Head of caudate nucleus (tissue), 42 donors: ENCODE results near the gene RBM12.
"Not testable (repeated sequence)": the region's sequence is repeated elsewhere in the genome, so short reads cannot be mapped to it uniquely, and the experiment has no call there.

ENCODE experiments used
- DNase-seq, 42 donors: peaks; one replicate each; pipeline versions ENCODE4 v3.0.0 to v3.0.0-alpha.2; 2020 to 2021; ENCODE audit warnings: mixed read lengths in 7 of 42
- intact Hi-C: fragments of 100-400 bp; cut with DNase I; formaldehyde crosslinking; loops from one replicate; pipeline ENCODE4 v1.15.0; 2022

Gene RBM12

DNA sequence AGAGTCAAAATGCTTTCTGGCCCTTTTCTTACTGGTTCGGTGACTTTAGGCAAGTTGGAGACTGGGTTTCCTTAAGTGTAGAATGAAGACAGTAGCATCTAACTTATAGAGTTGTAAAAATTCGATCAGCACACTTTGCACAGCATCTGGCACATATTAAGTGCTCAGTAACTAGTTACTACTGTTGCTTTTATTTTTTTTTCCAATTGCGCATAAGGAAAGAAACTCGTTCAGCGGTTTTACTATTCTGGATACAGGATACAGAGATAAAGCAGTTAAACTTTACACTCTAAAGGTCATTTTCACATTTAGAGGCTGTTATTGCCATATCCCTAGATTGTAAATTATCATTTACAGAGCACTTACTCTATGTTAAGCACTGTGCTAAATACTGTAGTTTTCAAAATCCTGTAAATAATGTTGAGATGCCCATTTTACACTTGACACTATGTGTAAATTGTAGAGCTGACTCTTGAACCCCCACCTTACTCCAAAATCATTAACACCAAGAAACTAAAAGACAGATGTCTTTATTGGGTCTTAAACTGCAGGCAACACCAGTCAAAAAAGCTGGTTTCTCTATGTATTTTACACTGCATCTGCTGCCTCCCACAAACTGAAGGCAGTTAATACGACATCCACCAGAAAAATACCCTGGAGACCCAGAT lies 35.4 kb upstream of the RBM12 start:
- DNase-seq: no peak
- intact Hi-C loops: no loop called here

GRCh38 chr20:35699127-35699956 lies 34.6 kb upstream of the RBM12 start, which contains the start of the genes NFS1 and ROMO1:
Gene NFS1, minus strand, starts transcription at chr20:35699352. Its CDS starts 64 bp downstream, at chr20:35699288.
Gene ROMO1, plus strand, starts transcription at chr20:35699405. Its CDS starts 228 bp downstream, at chr20:35699633.
- intact Hi-C loops: no loop called here

DNA sequence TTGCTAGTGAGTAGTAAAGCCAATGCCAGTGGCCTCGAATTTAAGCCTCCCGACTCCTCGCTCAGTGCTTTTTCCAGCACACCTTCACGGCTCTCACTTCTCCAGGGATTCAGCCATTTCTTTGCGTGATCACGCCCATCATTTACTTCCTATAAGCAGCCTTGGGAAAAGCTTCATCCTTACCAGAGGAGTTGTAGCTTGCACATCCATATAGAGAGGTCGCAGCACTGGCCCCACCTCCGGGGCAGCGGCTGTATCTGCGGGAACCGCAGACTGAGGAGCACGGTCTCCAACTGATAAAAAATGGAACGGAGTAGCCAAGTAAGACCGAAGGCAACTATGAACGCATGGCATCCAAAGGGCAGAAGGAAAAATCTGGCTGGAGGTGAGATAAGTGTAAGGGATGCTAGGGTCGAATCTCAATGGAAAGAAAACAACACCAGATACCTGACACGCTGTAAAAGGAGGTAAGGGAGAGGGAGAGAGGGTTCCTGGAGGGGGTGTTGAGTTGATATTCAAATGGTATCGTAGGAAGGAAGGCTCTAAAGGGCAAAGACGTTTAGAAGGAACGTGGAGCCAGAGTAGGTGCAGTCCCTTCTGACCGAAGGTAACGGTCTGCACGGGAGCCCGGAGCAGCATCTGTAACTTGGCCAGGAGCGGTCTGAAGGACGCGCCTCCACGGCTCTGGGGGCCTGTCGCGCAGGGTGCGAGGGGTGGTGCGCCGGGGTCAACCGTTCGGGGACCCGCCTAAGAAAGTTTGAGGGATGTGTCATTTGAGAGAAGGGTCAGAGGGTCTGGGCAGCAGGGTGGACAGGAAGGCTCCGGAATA lies 33.8 kb upstream of the RBM12 start:
- peak in 4 of 42 donors; percentile 14 to 46 (median 24) for DNase-seq
- intact Hi-C loops: no loop called here

More at GRCh38 chr20:35699127-35699956, 34.6 kb upstream of the RBM12 start, which contains the start of the genes NFS1 and ROMO1:
- peak; percentile 68 to 95 (median 90) for DNase-seq

DNA sequence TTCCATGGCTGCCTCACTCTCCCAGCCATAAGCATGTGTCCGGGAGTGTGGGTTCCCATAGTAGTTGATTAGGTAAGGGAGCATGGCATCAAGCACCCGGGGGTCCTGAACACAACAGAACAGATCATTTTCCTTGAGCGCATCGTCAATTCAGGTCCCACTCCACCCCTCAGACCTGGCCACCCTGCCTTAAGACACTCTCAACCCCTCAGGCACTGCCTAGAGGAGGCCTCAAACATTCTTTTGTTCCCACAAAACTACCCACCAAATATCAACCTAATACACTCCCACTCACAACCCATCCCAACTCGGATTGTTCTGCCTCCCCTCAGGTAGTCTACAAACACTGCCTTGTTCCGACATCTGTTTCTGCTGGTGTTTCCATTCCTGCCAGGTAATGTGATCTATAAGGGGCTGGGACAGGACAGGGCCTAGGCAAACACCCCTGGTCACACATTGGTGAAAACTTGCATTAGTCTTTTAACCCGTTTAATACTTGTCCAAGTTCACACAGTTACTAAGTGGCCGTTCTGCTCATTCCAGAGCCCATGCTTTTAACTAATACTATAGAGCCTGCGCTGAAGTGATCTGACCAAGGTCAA lies 33.1 kb upstream of the RBM12 start:
- intact Hi-C loops: no loop called here
- DNase-seq: no peak

GRCh38 chr20:35695978-35696377 lies 31.3 kb upstream of the RBM12 start:
- DNase-seq: no peak
- intact Hi-C loops: no loop called here

GRCh38 chr20:35695245-35695749 lies 30.6 kb upstream of the RBM12 start:
- no peak for DNase-seq
- intact Hi-C loops: no loop called here

- DNase-seq: no peak
- intact Hi-C loops: no loop called here
Measured at GRCh38 chr20:35690265-35690664, 25.6 kb upstream of the RBM12 start.

- intact Hi-C loops: not testable (repeated sequence)
- peak in 1 of 42 donors; percentile 41 for DNase-seq
Measured at GRCh38 chr20:35686872-35687271, 22.2 kb upstream of the RBM12 start.

GRCh38 chr20:35685368-35685767 lies 20.7 kb upstream of the RBM12 start:
- intact Hi-C loops: not testable (repeated sequence)
- peak in 1 of 42 donors; percentile 34 for DNase-seq

DNA sequence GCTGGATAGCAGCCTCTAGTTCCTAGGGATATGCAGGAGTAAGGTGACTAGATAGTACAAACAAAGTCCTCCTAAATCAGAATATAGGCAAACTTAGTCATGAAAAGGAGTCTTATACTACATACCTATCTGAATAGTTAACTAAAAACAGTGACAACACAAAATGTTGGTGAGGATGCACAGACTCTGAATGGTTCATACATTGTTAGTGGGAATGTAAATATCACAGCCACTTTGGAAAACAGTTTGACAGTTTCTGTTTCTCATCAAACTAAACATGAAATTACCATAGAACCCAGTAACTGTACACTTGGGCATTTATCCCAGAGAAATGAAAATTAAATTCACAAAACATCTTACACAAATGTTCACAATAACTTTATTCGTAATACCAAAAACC lies 17.3 kb upstream of the RBM12 start:
- intact Hi-C loops: no loop called here
- DNase-seq: no peak

DNA sequence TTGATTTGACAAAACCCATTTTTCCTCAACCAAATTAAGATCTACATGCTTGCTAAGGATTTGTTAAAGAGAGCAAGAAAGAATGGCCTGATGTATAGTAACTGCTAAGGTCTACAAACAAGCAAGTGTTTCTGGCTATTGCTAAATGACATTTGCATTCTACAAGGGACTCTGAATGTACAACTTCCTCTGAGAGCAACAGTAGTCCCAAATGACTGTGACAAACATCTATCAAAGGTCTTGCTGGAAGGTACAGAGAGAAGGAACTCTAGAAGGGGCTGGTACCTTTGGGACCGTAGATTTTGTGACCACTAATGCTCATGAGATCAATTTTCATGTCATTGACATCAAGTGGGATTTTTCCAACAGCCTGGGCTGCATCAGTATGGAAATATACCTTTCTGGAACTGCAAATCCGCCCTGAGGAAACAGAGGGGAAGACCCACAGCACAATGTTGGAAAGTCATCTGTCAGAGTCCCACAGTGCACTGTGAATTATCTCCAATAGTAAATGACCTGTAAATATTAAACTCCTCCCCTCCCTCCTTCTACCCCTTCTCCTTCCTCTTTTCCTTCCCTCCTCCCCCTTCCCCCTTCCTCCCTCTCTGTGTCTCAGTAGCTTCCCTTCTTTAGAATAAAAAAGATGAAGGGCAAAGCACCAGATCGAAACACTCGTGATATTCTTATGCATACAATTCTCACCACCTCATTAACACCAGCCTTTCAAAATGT lies 15.9 kb upstream of the RBM12 start:
- DNase-seq: peak in 1 of 42 donors; percentile 10
- intact Hi-C loops: no loop called here

DNA sequence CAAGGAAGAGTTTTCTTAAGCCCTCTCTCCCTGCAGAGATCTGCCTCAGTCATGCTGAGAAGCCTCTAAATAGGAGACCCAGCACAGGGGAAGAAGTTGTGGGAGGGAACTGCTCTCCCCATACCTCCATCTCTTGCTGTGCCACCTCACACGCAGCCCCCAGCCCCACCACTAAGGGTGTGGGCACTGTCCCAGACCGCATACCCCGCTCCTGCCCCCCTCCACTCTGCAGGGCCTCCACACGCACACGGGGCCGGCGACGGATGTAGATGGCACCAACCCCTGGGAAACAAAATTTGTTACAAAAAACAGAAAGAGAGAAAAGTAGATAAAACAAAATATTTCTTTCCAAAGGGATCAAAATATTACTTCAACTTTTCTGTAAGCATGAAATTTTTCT lies 10.2 kb upstream of the RBM12 start:
- DNase-seq: peak in 1 of 42 donors; percentile 26
- intact Hi-C loops: no loop called here

GRCh38 chr20:35673884-35674283 lies 9.2 kb upstream of the RBM12 start:
- intact Hi-C loops: no loop called here
- DNase-seq: peak in 1 of 42 donors; percentile 8

DNA sequence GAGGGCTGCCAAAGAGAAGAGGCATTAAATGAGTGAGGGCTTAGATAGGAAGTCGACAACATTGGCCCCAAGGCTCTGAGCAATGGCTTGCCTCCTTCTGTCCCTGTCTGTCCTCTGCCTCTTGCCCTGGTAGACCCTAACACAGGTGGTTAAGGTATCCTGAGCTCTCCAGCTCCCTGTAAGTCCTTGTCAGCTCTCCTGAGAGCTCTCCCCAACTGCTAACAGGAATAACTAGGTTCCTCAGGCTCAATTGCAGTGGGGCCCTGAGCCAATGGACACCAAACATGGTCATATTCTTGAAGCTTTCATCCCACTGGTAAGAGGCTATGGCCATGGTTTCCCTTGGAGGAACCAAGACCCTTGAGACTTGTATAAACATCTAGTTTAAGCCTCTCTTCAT lies 5.0 kb upstream of the RBM12 start:
- DNase-seq: no peak
- intact Hi-C loops: loop anchor here (10.0 kb wide), 1 partner anchor 55 kb away; the partner anchor contains the start of gene SPAG4

DNA sequence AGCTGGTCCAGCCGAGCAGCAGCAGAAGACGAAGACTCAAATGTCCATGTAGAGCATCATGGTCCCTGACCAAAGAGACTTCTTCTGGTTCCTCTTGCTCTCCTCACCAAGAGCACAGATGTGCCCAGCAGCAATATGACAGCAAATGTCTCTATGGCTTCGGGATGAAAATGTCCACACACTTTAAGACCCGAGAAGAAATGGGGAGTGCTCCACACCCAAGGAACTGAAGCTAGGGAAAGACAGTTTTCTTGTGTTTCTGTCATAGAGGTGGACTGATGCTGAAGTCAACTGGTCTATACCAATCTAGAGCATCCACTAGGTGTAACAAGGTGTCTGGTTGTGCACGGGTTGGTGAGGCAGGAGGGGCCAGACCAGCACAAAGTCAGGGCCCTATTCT lies 4.5 kb upstream of the RBM12 start:
- intact Hi-C loops: loop anchor here (10.0 kb wide), 1 partner anchor 54 kb away; the partner anchor contains the start of gene SPAG4
- no peak for DNase-seq

GRCh38 chr20:35665949-35666288 lies 1.2 kb upstream of the RBM12 start:
- intact Hi-C loops: loop anchor here (10.0 kb wide), 1 partner anchor 51 kb away; the partner anchor contains the start of gene SPAG4
- no peak for DNase-seq

DNA sequence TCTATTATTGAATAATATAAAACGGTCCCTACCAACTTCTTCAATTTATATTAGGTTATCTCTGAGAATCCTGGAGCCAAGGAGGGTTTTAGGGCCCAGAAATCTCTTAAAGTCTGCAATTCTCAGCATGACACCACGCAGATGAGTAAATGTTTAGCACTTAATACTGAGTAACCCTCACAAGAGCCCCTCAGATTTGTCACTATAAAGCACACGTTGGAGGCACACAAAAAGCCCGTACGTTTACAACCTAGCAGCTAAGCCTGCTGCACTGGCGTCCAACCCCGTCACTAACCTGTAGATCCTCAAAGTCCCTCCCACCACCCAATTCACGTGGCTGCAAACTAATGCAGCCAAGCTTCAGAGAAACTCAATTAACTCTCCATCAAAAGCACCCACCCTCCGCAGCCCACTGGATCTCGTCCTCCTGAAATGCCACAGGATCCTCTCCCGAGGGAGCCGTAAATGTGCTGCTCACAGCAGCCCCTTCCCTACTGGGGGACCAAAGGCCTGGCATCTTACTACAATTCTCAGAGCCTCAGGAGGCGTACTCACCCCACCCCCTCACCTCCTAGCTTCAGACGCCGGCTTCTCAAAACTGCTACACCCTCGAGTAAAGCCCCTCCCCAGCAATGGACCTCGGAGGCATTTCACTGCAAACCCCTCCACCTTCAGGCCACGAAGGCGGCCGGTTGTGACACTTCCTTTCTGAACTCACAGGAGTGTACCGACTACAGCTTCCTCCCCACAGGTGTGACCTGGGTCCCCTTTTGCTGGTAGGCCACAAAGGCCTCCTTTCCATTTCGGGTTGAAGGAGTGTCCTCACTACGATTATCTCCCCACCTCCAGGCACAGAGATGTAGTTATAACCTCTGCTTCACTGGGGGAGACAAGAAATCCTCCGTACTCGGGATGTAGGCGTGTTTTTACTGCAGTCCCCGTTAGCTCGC lies 909 bp downstream of the RBM12 start:
- intact Hi-C loops: loop anchor here (5.0 to 10.0 kb wide), 2 partner anchors 49 to 79 kb away; partner anchors contain the start of genes RBM39 and SPAG4
- DNase-seq: peak in 39 of 42 donors; percentile 10 to 74 (median 47)
